HG02885 (cell line): Measurements from ENCODE around the gene RAPGEF4.
"Not testable (repeated sequence)": the region's sequence is repeated elsewhere in the genome, so short reads cannot be mapped to it uniquely, and the experiment has no call there.

Experiments
- ATAC-seq: cut with Tn5 transposase; IDR thresholded peaks from one replicate; pipeline ENCODE4 v1.9.1; 2021; ENCODE audit warnings: mild to moderate bottlenecking; ENCODE audit not compliant: unreplicated experiment, poor library complexity

Gene RAPGEF4

DNA sequence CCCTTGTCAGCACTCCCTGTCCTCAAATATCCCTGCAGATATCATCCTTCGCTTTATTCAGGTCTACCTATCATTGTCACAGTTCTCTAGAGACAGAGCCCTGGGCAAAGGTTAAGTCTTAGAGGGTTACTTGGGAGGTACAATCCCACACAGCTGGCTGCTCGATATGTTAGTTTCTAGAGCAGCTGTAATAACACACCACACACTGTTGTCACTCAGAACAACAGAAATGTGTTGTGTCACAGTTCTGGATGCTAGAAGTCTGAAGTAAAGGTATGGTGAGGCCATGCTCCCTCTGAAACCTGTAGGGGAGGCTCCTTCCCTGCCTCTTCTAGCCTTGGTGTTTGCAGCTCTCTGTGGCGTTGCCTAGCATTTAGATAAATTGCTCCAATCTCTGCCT lies 9.9 kb upstream of the RAPGEF4 start:
- ATAC-seq, result no peak

- no peak for ATAC-seq
Measured at GRCh38 chr2:172726172-172726735, 9.4 kb upstream of the RAPGEF4 start.

GRCh38 chr2:172730411-172730810 lies 5.2 kb upstream of the RAPGEF4 start:
- no peak for ATAC-seq

DNA sequence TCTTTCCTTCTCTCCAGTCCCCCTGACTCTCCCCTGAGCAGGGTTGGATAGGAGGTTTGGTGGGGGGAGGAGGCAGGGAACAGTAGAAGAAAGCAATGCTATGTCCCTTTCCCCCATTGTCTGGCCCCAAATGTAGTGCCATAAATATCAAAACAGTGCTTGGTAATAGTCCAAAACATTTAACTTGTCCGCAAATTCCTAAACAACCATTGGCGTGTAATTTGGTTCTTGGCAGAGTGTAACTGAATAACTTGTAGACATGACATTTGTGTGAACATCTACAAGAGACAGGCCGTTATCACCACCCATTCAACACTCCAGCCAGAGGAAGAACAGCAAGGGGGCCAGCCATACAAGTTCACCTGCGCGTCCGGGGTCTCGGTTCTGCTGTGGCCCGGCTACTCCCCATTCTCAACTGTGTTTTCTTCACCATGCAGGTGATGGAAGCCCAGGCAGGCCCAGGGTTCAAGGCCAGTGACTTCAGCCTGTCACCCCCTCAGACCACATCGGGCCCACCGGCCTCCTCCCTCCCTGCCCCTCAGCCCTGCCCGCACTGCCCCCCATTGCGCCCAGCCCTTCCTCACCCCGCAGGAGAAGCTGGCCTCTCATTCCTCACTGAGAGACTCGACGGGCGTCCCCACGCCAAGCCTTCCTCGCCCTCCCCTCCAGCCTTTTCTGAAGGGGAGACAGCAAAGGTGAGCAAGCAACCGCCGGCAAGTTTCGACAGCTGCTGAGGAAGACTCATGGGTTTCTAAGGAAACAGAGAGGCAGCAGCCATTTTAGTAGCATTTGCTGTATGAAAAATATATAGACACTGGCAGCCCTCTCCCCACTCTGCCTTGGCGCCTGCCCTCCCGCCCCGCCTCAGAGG lies 699 bp upstream of the RAPGEF4 start:
- ATAC-seq, result no peak

DNA sequence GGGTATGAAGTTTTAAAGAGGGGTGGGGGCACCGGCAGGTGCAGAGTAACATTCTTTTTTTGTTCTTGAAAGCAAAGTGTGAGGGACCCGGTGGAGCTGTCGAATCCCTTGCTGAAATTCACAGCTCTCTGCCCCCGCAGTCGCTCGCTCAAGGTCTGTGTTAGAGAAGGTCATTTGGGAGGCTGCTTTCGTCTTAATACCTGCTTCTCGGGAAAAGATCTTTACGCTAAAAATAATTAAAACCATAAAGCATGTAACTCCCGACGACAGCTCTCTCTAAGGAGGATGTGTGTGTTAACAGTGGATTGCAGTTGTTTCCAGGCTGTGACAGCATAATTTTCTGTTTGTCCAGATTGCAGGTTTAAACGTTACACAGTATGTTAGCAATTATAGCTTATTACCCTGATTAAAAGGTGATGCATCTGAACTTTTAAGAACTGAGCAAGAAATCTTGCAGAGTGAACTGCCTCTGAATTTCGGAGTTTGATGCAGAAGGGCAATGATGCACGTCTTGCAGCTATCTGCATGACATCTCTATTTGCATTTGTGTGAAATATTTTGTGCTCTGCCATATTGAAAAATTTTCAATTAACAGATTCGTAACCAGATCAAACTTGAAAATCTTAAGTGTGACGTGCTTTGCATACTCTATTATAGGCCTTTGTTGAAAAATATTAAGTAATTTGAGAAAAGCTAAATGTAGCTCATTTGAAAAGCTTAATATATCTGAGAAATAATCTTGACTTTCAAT lies 954 bp downstream of the RAPGEF4 start:
- no peak for ATAC-seq

- no peak for ATAC-seq
Measured at GRCh38 chr2:172739661-172740266, 4.1 kb downstream of the RAPGEF4 start.

- no peak for ATAC-seq
Measured at GRCh38 chr2:172740856-172741255, 5.2 kb downstream of the RAPGEF4 start.

DNA sequence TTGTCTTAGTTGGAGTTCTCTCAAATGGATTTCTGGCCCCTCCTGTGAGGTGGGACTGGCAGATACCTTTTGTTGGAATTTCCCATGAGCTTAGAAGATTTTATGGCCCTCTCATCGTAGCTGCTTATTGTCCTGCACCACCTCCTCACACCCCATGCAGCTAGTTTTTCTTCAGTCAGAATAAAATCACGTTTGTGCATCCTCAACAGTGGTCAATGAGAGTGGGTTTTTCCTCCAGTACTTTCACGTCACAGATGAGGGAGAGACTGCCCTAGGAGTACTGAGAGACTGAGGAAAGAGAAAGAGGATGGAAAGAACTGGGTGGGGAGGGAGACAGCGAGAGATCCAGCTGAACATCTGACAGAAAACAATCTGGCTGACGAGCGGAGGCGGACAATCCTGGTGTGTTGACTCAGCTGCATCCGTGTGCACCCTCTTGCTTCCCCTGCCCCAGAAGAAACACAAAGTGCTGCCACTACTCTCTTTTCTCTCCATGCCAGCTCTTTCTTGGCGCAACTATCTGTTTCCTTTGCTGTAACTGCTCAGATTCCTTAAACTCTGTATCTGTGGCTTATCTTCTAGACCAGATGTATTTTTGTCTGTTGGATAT lies 7.4 kb downstream of the RAPGEF4 start:
- ATAC-seq, result no peak

DNA sequence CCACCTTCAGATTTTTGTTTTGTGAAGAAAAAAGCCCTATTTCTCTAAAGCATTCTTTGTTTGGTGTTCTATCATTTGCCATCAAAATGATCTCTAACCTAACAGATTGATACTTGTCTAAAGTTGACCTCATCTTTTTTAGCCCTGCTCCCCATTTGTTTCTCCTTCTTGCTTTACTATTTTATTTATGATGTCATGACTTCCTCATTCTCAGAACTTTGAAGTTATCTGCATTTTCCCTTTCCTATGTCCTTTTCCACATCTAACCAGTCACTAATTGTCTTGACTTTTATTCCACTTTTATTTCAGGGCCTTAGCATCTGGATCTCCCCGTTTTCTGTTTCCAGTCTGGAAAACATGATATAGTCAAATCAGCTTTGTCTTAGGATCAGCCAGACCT lies 8.3 kb downstream of the RAPGEF4 start:
- ATAC-seq, result no peak

- ATAC-seq, result no peak
Measured at GRCh38 chr2:172745636-172746035, 10.0 kb downstream of the RAPGEF4 start.

DNA sequence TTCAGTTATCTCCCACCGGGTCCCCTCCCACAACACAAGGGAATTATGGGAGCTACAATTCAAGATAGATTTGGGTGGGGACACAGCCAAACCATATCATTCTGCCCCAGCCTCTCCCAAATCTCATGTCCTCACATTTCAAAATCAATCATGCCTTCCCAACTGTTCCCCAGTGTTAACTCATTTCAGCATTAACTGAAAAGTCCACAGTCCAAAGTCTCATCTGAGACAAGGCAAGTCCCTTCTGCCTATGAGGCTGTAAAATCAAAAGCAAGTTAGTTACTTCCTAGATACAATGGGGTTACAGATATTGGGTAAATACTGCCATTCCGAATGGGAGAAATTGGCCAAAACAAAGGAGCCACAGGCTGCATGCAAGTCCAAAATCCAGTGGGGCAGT lies 12.9 kb downstream of the RAPGEF4 start:
- not testable (repeated sequence) for ATAC-seq

GRCh38 chr2:172749388-172749787 lies 13.7 kb downstream of the RAPGEF4 start:
- ATAC-seq, result no peak

DNA sequence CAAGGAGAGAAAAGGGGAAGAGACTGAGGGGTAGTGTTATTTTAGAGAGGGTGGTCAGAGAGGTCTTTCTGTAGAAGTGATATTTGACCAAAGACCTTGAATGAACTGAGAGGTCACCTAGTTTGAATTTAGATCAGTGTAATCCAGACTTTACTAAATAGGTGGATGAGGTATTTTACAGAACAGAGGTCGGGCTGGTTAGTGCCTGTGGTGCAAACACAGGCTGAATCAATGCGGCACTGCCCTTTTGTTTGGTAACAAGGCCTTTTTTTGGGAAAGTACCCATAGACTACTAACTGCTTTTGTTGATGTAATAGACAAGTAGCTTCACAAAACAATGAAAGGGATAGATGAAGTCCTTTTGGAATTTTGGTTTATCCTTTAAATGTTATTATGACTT lies 15.9 kb downstream of the RAPGEF4 start:
- no peak for ATAC-seq

- ATAC-seq, result no peak
Measured at GRCh38 chr2:172753610-172754009, 18.0 kb downstream of the RAPGEF4 start.

DNA sequence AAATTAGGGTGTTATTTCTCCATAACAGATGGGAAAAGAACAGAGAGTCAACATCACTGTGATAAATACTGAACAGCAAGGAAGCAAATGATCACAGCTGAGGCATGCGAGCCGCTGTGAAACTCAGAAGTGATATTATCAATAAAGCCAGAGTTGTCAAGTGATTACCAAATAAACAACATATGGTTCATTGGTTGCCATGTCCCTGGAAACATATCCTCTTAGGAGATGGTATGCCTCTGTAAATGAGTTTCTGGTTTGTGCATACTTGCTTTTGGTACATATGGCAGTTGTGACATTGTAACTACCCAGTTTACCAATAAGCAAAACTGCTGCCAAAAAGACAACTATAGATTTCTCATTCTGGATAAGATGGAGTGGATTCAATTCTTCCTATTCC lies 23.8 kb downstream of the RAPGEF4 start:
- ATAC-seq, result no peak

DNA sequence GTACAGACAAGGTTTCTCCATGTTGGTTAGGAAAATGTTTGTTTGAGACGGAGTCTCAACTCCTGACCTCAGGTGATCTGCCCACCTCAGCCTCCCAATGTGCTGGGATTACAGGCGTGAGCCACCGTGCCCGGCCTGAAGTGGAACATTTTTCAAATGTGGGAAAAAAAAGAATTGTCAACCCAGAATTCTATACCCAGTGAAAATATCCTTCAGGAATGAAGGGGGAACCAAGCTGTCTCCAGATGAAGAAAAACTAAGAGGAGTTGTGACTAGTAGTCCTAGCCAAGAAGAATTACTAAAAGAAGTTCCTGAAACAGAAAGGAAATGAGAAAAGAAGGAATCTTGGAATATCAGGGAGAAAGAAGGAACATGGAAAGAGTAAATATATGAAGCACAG lies 25.7 kb downstream of the RAPGEF4 start:
- ATAC-seq, result no peak

DNA sequence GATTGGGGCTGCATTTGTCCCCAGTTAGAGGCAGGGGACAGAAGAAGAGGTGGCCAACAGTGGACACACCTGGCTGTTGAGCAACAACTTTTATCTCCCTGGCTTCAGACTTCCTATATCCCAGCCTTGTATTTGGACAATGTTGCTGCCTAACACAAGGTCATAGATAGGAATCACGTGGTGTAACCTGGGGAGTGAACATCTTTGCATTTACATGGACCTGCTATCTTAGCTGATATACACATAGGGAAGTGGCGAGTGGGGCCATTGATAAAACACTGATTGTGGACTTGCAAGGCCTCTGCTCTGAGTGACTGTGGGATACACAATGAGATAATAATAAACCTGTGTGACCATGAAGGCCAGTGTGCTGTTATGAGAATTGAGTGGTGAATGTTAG lies 26.9 kb downstream of the RAPGEF4 start:
- no peak for ATAC-seq

DNA sequence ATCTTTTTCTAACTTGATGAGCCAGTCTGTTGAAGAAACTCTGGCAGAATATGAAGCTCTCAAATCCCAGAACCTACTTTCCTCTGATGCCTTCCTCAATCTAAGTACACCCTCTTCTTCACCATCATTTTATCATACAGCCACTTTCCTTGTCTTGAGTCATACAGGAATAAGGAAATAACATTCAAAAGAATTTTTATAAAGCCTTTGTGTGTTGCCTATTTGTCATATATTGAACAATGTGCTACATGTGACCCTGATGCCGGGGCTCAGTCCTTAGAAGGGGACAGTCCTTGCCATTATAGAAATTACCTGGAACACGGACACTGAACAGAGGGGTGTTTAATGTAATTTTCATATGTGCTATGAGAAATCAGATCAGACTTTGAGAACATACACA lies 27.4 kb downstream of the RAPGEF4 start:
- ATAC-seq, result no peak

- no peak for ATAC-seq
Measured at GRCh38 chr2:172765662-172766061, 30.0 kb downstream of the RAPGEF4 start.

DNA sequence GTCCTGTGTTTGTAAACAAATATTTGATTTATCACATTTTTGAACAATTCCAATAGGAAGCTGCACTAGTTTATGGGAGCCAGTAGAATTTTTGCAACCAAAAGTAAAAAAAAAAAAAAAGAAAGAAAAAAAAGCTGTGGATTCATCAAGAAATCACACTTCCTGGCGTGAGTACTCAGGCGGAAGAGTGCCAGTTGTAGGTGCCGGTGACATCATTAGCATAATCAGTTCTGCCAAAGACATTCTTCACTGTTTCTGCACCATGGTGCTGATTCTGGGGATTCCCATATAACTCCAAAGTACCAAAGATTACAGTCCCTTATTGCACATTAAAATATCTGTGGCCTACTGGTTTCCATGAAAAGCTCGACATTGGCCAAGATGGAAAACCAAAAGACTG lies 32.8 kb downstream of the RAPGEF4 start:
- no peak for ATAC-seq

- no peak for ATAC-seq
Measured at GRCh38 chr2:172769879-172770278, 34.2 kb downstream of the RAPGEF4 start.
